Nephron progenitor cell (in vitro differentiated cells): ENCODE data around the gene LNX1.

Experiments
- DNase-seq: peaks from one replicate; pipeline ENCODE4 v3.0.0; 2021
- H3K27ac Mint-ChIP-seq: 2 replicates; pipeline ENCODE4 v1.8.0; 2021; ENCODE audit warnings: mild to moderate bottlenecking, moderate library complexity, mixed read lengths
- H3K27me3 Mint-ChIP-seq: 2 replicates; pipeline ENCODE4 v1.8.0; 2021; ENCODE audit warnings: mild to moderate bottlenecking, low read depth, mixed read lengths; ENCODE audit not compliant: poor library complexity
- H3K36me3 Mint-ChIP-seq: 2 replicates; pipeline ENCODE4 v1.8.0; 2021; ENCODE audit warnings: low read depth, mixed read lengths
- H3K4me1 Mint-ChIP-seq: 2 replicates; pipeline ENCODE4 v1.8.0; 2021; ENCODE audit warnings: mixed read lengths
- H3K4me3 Mint-ChIP-seq: 2 replicates; pipeline ENCODE4 v1.8.0; 2021; ENCODE audit warnings: mild to moderate bottlenecking, moderate library complexity, mixed read lengths
- H3K9me3 Mint-ChIP-seq: 2 replicates; pipeline ENCODE4 v1.8.0; 2021; ENCODE audit warnings: mild to moderate bottlenecking, moderate library complexity, mixed read lengths
- TF ChIP-seq, protein P1 (sequence below): fragments of 200-600 bp; sonication (generic); IDR thresholded peaks from 2 replicates; pipeline ENCODE4 v1.5.0; 2021; ENCODE audit warnings: antibody characterized with exemption

The LNX1 gene

DNA sequence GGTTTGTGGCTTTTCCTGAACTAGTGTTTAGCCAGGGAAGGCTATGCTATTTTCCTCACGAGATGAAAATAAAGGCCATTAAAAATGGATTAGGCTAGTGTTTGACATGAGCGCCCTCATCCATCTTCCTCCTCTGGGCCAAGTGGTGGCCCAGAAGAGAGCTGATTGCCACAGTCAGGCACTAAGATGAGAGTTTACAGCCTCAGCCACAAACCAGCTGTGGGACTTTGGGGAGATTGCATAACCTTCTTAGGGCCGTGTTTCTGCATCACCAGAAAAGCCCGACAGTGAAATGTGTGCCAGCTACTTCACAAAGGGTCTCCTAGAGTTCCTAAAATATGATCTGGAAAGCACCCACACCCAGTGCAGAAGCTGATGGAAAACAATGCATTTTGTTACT is 42.3 kb upstream of the LNX1 start:
- Mint-ChIP-seq H3K36me3 (no peaks in the 10 kb centered on the region), H3K27ac (no peak overlapping the region), H3K27me3 (peaks cover 6% of the 10 kb centered on the region), H3K4me3 (no peak overlapping the region), H3K9me3 (no peaks in the 10 kb centered on the region), H3K4me1 (peaks cover 4% of the 10 kb centered on the region)
- TF ChIP-seq, protein P1, sequence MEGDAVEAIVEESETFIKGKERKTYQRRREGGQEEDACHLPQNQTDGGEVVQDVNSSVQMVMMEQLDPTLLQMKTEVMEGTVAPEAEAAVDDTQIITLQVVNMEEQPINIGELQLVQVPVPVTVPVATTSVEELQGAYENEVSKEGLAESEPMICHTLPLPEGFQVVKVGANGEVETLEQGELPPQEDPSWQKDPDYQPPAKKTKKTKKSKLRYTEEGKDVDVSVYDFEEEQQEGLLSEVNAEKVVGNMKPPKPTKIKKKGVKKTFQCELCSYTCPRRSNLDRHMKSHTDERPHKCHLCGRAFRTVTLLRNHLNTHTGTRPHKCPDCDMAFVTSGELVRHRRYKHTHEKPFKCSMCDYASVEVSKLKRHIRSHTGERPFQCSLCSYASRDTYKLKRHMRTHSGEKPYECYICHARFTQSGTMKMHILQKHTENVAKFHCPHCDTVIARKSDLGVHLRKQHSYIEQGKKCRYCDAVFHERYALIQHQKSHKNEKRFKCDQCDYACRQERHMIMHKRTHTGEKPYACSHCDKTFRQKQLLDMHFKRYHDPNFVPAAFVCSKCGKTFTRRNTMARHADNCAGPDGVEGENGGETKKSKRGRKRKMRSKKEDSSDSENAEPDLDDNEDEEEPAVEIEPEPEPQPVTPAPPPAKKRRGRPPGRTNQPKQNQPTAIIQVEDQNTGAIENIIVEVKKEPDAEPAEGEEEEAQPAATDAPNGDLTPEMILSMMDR, result no peak
- no peak for DNase-seq

DNA sequence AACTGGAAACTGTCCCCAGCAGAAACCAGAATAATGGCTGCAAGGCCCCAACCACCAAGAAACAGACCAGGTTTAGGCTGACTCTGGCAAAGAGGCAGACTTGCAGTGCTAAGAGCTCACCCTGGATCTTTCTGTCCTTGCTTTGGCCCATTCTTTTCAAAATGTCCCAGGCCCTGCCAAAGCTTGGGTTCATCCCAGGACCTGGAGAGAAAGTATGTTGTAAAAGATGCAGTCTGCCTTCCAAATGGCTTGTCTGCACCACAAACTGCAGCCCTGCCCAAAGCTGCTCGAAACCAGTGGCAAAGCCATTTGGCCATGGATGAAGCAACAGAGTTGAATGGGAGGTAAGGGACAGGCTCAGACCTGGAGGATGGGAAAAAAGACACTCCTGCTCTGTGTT is 38.0 kb upstream of the LNX1 start:
- H3K4me1 Mint-ChIP-seq, result peaks cover 16% of the 10 kb centered on the region
- H3K36me3 Mint-ChIP-seq, result no peaks in the 10 kb centered on the region
- DNase-seq, result no peak
- H3K27me3 Mint-ChIP-seq, result no peaks in the 10 kb centered on the region
- no peak overlapping the region for H3K4me3 Mint-ChIP-seq
- TF ChIP-seq, protein P1, result no peak
- H3K9me3 Mint-ChIP-seq, result peaks cover 3% of the 10 kb centered on the region
- no peak overlapping the region for H3K27ac Mint-ChIP-seq

DNA sequence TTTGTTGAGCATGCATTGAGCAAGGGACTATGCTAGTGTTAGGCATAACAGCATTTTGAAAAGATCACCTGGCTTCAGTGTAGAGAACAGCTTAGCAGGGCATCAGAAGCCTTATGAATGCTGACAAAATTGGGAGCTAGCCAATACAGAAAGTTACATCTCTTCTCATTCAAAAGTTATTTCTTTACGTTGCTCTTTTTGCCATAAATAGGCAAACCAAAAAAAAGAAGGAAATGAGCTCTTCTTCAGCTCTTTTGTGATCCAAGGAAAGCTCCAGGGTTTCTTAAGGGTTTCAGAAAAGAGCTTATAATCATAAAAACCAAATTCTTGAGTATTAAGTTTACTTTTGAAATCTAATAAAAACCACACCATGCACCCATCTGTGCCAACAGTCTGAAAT is 35.2 kb upstream of the LNX1 start:
- Mint-ChIP-seq H3K27me3 (no peaks in the 10 kb centered on the region), H3K27ac (no peak overlapping the region), H3K4me1 (peaks cover 22% of the 10 kb centered on the region), H3K9me3 (peaks cover 4% of the 10 kb centered on the region), H3K36me3 (no peaks in the 10 kb centered on the region), H3K4me3 (no peak overlapping the region)
- DNase-seq, result no peak
- TF ChIP-seq, protein P1, result no peak

DNA sequence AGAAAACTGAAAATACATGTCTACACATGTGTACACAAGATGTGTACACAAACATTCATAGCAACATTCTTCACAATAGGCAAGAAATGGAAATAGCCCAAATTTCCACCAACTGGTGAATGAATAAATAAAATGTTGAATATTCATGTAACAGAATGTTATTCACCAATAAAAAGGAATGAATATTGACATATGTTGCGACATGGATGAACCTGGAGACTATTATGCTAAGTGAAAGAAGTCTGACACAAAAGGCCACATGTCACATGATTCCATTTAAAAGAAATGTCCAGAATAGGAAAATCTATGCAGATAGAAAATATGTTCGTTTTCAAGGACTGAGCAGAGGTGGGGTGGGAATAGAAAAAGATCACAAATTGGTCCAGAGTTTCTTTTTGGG is 34.6 kb upstream of the LNX1 start:
- Mint-ChIP-seq H3K4me1 (peaks cover 22% of the 10 kb centered on the region), H3K36me3 (no peaks in the 10 kb centered on the region), H3K4me3 (no peak overlapping the region), H3K9me3 (peaks cover 4% of the 10 kb centered on the region), H3K27ac (no peak overlapping the region), H3K27me3 (no peaks in the 10 kb centered on the region)
- TF ChIP-seq, protein P1, result no peak
- DNase-seq, result no peak

DNA sequence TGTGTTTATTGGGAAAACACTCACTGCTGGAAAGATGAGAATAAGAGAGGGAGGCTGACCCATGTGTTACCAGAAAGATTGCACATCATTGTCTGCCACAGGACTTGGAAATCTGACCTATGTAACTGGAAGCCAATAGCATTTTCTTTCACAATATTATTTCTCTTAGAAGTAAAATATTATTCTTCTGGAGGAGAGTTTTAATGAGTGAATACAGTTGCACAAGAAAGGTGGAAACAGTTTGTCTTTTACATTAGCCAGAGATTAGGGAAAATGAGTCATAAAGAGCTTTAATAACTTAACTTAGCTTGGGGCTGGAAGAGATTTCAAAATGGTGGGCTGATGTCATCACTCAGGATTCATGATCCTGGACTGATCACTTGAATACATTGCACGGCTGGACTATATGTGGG is 31.5 kb upstream of the LNX1 start:
- Mint-ChIP-seq H3K36me3 (no peaks in the 10 kb centered on the region), H3K27ac (no peak overlapping the region), H3K4me1 (peaks cover 19% of the 10 kb centered on the region), H3K4me3 (no peak overlapping the region), H3K27me3 (no peaks in the 10 kb centered on the region), H3K9me3 (peaks cover 4% of the 10 kb centered on the region)
- no peak for DNase-seq
- TF ChIP-seq, protein P1, result no peak

DNA sequence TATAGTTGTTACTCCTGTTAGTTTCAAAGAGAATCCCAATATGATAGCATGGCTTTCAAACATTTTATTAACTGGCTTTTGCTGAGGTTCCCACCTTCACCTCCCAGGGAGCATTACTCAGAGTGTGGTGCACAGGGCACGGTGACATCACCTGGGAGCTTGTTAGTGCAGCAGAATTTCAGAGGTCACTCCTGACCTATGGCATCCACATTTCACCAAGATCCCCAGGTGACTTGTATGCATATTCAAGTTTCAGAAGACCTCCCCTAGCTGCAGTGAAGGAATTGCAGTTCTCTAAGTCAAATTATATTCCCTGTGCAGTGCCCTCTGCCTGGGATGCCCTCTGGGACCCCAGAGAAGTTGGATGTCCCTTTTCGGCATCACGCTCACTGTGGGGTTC is 29.7 kb upstream of the LNX1 start:
- H3K27me3 Mint-ChIP-seq, result no peaks in the 10 kb centered on the region
- DNase-seq, result no peak

More for the DNA sequence above, 29.7 kb upstream of the LNX1 start:
- TF ChIP-seq, protein P1, result no peak
- Mint-ChIP-seq H3K36me3 (no peaks in the 10 kb centered on the region), H3K4me3 (no peak overlapping the region), H3K27ac (no peak overlapping the region), H3K4me1 (peaks cover 13% of the 10 kb centered on the region), H3K9me3 (peaks cover 4% of the 10 kb centered on the region)
